ENCODE data around the gene PTAFR.

DNA sequence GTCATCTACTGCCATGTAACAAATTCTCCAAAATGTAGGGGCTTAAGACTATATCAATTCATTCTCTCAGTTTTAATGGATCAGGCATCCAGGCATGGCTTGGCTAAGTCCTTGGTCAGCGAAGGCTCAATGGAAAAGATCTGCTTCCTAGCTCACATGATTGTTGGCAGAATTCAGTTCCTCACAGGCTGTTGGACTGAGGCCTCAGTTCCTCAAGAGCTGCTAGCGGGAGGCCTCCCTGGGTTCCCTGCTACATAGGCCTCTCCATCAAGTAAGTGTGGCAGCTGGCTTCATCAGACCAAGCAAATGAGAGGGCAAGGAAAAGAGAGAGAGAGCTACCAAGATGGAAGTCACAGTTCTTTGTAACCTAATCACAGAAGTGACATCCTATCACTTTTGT lies 68.5 kb downstream of the PTAFR start:
- TF ChIP-seq, protein P1, sequence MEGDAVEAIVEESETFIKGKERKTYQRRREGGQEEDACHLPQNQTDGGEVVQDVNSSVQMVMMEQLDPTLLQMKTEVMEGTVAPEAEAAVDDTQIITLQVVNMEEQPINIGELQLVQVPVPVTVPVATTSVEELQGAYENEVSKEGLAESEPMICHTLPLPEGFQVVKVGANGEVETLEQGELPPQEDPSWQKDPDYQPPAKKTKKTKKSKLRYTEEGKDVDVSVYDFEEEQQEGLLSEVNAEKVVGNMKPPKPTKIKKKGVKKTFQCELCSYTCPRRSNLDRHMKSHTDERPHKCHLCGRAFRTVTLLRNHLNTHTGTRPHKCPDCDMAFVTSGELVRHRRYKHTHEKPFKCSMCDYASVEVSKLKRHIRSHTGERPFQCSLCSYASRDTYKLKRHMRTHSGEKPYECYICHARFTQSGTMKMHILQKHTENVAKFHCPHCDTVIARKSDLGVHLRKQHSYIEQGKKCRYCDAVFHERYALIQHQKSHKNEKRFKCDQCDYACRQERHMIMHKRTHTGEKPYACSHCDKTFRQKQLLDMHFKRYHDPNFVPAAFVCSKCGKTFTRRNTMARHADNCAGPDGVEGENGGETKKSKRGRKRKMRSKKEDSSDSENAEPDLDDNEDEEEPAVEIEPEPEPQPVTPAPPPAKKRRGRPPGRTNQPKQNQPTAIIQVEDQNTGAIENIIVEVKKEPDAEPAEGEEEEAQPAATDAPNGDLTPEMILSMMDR (IDR thresholded peaks at IDR 0.05) = no peak
- TF ChIP-seq ZNF423 (CRISPR knock-in tag; IDR thresholded peaks at IDR 0.05) = no peak
- no peak for TF ChIP-seq TEAD4 (CRISPR knock-in tag; IDR thresholded peaks at IDR 0.05)
- no peak for TF ChIP-seq NR2C2 (CRISPR knock-in tag; IDR thresholded peaks at IDR 0.05)
- TF ChIP-seq, protein P2, sequence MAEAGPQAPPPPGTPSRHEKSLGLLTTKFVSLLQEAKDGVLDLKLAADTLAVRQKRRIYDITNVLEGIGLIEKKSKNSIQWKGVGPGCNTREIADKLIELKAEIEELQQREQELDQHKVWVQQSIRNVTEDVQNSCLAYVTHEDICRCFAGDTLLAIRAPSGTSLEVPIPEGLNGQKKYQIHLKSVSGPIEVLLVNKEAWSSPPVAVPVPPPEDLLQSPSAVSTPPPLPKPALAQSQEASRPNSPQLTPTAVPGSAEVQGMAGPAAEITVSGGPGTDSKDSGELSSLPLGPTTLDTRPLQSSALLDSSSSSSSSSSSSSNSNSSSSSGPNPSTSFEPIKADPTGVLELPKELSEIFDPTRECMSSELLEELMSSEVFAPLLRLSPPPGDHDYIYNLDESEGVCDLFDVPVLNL (CRISPR knock-in tag; IDR thresholded peaks at IDR 0.05; ENCODE audit: borderline replicate concordance, low read depth) = no peak
- TF ChIP-seq, protein P3, sequence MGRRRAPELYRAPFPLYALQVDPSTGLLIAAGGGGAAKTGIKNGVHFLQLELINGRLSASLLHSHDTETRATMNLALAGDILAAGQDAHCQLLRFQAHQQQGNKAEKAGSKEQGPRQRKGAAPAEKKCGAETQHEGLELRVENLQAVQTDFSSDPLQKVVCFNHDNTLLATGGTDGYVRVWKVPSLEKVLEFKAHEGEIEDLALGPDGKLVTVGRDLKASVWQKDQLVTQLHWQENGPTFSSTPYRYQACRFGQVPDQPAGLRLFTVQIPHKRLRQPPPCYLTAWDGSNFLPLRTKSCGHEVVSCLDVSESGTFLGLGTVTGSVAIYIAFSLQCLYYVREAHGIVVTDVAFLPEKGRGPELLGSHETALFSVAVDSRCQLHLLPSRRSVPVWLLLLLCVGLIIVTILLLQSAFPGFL (CRISPR knock-in tag; IDR thresholded peaks at IDR 0.05; ENCODE audit: borderline replicate concordance) = no peak
- TF ChIP-seq, protein P4, sequence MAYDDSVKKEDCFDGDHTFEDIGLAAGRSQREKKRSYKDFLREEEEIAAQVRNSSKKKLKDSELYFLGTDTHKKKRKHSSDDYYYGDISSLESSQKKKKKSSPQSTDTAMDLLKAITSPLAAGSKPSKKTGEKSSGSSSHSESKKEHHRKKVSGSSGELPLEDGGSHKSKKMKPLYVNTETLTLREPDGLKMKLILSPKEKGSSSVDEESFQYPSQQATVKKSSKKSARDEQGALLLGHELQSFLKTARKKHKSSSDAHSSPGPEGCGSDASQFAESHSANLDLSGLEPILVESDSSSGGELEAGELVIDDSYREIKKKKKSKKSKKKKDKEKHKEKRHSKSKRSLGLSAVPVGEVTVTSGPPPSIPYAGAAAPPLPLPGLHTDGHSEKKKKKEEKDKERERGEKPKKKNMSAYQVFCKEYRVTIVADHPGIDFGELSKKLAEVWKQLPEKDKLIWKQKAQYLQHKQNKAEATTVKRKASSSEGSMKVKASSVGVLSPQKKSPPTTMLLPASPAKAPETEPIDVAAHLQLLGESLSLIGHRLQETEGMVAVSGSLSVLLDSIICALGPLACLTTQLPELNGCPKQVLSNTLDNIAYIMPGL (CRISPR knock-in tag; IDR thresholded peaks at IDR 0.05) = no peak
- TF ChIP-seq, protein P5, sequence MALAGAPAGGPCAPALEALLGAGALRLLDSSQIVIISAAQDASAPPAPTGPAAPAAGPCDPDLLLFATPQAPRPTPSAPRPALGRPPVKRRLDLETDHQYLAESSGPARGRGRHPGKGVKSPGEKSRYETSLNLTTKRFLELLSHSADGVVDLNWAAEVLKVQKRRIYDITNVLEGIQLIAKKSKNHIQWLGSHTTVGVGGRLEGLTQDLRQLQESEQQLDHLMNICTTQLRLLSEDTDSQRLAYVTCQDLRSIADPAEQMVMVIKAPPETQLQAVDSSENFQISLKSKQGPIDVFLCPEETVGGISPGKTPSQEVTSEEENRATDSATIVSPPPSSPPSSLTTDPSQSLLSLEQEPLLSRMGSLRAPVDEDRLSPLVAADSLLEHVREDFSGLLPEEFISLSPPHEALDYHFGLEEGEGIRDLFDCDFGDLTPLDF (CRISPR knock-in tag; IDR thresholded peaks at IDR 0.05) = no peak
- TF ChIP-seq, protein P6, sequence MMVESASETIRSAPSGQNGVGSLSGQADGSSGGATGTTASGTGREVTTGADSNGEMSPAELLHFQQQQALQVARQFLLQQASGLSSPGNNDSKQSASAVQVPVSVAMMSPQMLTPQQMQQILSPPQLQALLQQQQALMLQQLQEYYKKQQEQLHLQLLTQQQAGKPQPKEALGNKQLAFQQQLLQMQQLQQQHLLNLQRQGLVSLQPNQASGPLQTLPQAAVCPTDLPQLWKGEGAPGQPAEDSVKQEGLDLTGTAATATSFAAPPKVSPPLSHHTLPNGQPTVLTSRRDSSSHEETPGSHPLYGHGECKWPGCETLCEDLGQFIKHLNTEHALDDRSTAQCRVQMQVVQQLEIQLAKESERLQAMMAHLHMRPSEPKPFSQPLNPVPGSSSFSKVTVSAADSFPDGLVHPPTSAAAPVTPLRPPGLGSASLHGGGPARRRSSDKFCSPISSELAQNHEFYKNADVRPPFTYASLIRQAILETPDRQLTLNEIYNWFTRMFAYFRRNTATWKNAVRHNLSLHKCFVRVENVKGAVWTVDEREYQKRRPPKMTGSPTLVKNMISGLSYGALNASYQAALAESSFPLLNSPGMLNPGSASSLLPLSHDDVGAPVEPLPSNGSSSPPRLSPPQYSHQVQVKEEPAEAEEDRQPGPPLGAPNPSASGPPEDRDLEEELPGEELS (CRISPR knock-in tag; IDR thresholded peaks at IDR 0.05) = no peak

Data from WTC11 (cell line).